ENCODE measurements around the gene RPTOR. TPM values are rescaled to one million over a fixed set of nuclear protein-coding genes. Genes with fewer than 3 reads are reported as not detected.

Gene RPTOR
- total RNA-seq, 1 experiment from 2014 or later: 58.0 TPM

- TF ChIP-seq POLR2AphosphoS5 (IDR thresholded peaks at IDR 0.05; ENCODE audit: low read depth, low read length): no peak
- TF ChIP-seq SIN3A (IDR thresholded peaks at IDR 0.05; ENCODE audit: borderline replicate concordance, insufficient read depth, low read depth, low read length): no peak
- TF ChIP-seq CTCF (IDR thresholded peaks at IDR 0.05): no peak
- no peak for ATAC-seq
- BruUV-seq (replicated peaks): no TSS peak
- CTCF ChIA-PET: no interaction called here
- POLR2A ChIA-PET: no interaction called here
- in situ Hi-C loops (cut with HindIII; ENCODE audit: low pct_unique_long_range_greater_than_20kb, low sequenced_read_pairs) (no loop called here), intact Hi-C loops (cut with micrococcal nuclease; ENCODE audit: unreplicated experiment) (no loop called here)
- no peak overlapping the region for H3K27ac ChIP-seq (ENCODE audit: low read length)
- H3K36me3 ChIP-seq (ENCODE audit: control insufficient read depth, insufficient read depth, low read length): no peaks in the 10 kb centered on the region
- no peaks in the 10 kb centered on the region for H3K27me3 ChIP-seq (ENCODE audit: control insufficient read depth, insufficient read depth, low read length)
- H3K9me3 ChIP-seq (ENCODE audit: control insufficient read depth, insufficient read depth, low read depth, low read length): peaks cover 4% of the 10 kb centered on the region; the same call in 1 of the 2 replicates
- H3K4me3 ChIP-seq (ENCODE audit: low read depth in 2 of 2, low read length in 2 of 2): no peak overlapping the region
- DNase-seq (ENCODE audit: low read depth, low spot score): no peak
- peaks cover 27% of the 10 kb centered on the region for H3K4me1 ChIP-seq (ENCODE audit: control insufficient read depth, insufficient read depth, low read length)
These were observed 241.0 kb downstream of the RPTOR start for GRCh38 chr17:80785477-80786178.

- intact Hi-C loops (cut with micrococcal nuclease; ENCODE audit: unreplicated experiment): no loop called here
- no peak for ATAC-seq
- ChIA-PET CTCF (no interaction called here), POLR2A (no interaction called here)
- Histone ChIP-seq H3K36me3 (ENCODE audit: control insufficient read depth, insufficient read depth, low read length) (no peaks in the 10 kb centered on the region), H3K9me3 (ENCODE audit: control insufficient read depth, insufficient read depth, low read depth, low read length) (peaks cover 4% of the 10 kb centered on the region; the same call in 1 of the 2 replicates), H3K4me3 (ENCODE audit: low read depth in 2 of 2, low read length in 2 of 2) (no peak overlapping the region), H3K27ac (ENCODE audit: low read length) (no peak overlapping the region), H3K27me3 (ENCODE audit: control insufficient read depth, insufficient read depth, low read length) (no peaks in the 10 kb centered on the region), H3K4me1 (ENCODE audit: control insufficient read depth, insufficient read depth, low read length) (peaks cover 35% of the 10 kb centered on the region)
- in situ Hi-C loops (cut with HindIII; ENCODE audit: low pct_unique_long_range_greater_than_20kb, low sequenced_read_pairs): no loop called here
- no TSS peak for BruUV-seq (replicated peaks)
- DNase-seq (ENCODE audit: low read depth, low spot score): no peak
- no peak for TF ChIP-seq REST (IDR thresholded peaks at IDR 0.05; ENCODE audit: insufficient read depth in 1 of 2, low read depth in 2 of 2, low read length in 1 of 2)
- no peak for TF ChIP-seq SIN3A (IDR thresholded peaks at IDR 0.05; ENCODE audit: borderline replicate concordance, insufficient read depth, low read depth, low read length)
- no peak for TF ChIP-seq TCF7L2 (IDR thresholded peaks at IDR 0.05; ENCODE audit: low read depth, low read length)
- TF ChIP-seq CTCF (IDR thresholded peaks at IDR 0.05): no peak
- TF ChIP-seq POLR2AphosphoS5 (IDR thresholded peaks at IDR 0.05; ENCODE audit: low read depth, low read length): no peak
These were observed 241.8 kb downstream of the RPTOR start for GRCh38 chr17:80786470-80786869.
